Gastrocnemius medialis (tissue), 4 donors: ENCODE measurements around the gene GFRA1. TPM values are rescaled to one million over a fixed set of nuclear protein-coding genes. Genes with fewer than 3 reads are reported as not detected.

ENCODE experiments used
- ATAC-seq, 2 donors: fragments of 150-250 bp; one replicate each; pipeline ENCODE4 v1.9.1; 2016
- DNase-seq, 2 donors: peaks; one replicate each; pipeline ENCODE4 v3.0.0-alpha.2; 2019
- H3K27ac ChIP-seq, 4 donors: fragments of 200-600 bp; sonication (generic); 1 replicate in 1 of 4; 2 replicates in 3 of 4; pipeline ENCODE4 v1.5.1; 2016 to 2018; ENCODE audit warnings: mild to moderate bottlenecking in 2 of 4, moderate library complexity in 1 of 4
- H3K27me3 ChIP-seq, 3 donors: fragments of 200-600 bp; sonication (generic) in 2 of 3; 1 replicate in 1 of 3; 2 replicates in 2 of 3; pipeline versions ENCODE4 v1.5.1 to v1.6.0; 2016 to 2019; ENCODE audit warnings: mild to moderate bottlenecking in 1 of 3, moderate library complexity in 1 of 3
- H3K36me3 ChIP-seq, 2 donors: fragments of 200-600 bp; sonication (generic) in 1 of 2; one replicate each; pipeline ENCODE4 v1.5.1; 2017 to 2018
- H3K4me1 ChIP-seq, 2 donors: fragments of 200-600 bp; sonication (generic) in 1 of 2; one replicate each; pipeline ENCODE4 v1.5.1; 2016 to 2017; ENCODE audit warnings: mild to moderate bottlenecking in 2 of 2
- H3K4me3 ChIP-seq, 4 donors: fragments of 200-600 bp; sonication (generic) in 3 of 4; 1 replicate in 1 of 4; 2 replicates in 3 of 4; pipeline ENCODE4 v1.5.1; 2016 to 2019; ENCODE audit warnings: mild to moderate bottlenecking in 2 of 4
- H3K9me3 ChIP-seq, 3 donors: fragments of 200-600 bp; sonication (generic) in 2 of 3; 1 replicate in 1 of 3; 2 replicates in 2 of 3; pipeline ENCODE4 v1.5.1; 2016 to 2019
- CTCF ChIP-seq, 5 experiments: fragments of 450-650 bp in 3 of 5; fragments of 200-600 bp in 2 of 5; sonication (generic) in 2 of 5; IDR thresholded peaks in 4 of 5; conservative IDR thresholded peaks in 1 of 5; 1 replicate in 4 of 5; 2 replicates in 1 of 5; pipeline ENCODE4 v1.5.1; 2016 to 2019; ENCODE audit warnings: antibody characterized with exemption in 5 of 5, mild to moderate bottlenecking in 3 of 5, moderate library complexity in 3 of 5
- POLR2A ChIP-seq, 2 donors: fragments of 450-650 bp; IDR thresholded peaks; one replicate each; pipeline ENCODE4 v1.6.1; 2017; ENCODE audit warnings: antibody characterized with exemption in 2 of 2, mild to moderate bottlenecking in 2 of 2, moderate library complexity in 2 of 2
- in situ Hi-C, 4 donors: fragments of 200-750 bp; cut with MboI; loops; one replicate each; pipeline versions ENCODE4 v1.15.0 to v1.8.0; 2017; ENCODE audit warnings: low sequenced_read_pairs in 4 of 4
- intact Hi-C: fragments of 100-400 bp; cut with DNase I; formaldehyde crosslinking; loops from one replicate; pipeline ENCODE4 v1.15.1; 2023; ENCODE audit warnings: low total_unique reads
- total RNA-seq, 4 donors: library from RNA; depleted of rRNA; stranded (reverse); fragments of >200 nt; gene quantifications; one replicate each; pipeline versions ENCODE4 v1.1.0 to v1.2.3, GENCODE V29; 2016

Gene GFRA1
- total RNA-seq, 4 donors from 2014 or later: 21.2 to 34.2 (median 25.2) TPM

- Histone ChIP-seq H3K9me3 (no peaks in the 10 kb centered on the region), H3K27me3 (no peaks in the 10 kb centered on the region), H3K4me3 (no peak overlapping the region), H3K27ac (no peak overlapping the region), H3K4me1 (no peaks in the 10 kb centered on the region), H3K36me3 (no peaks in the 10 kb centered on the region)
- DNase-seq (no peak), ATAC-seq (no peak)
- intact Hi-C loops (no loop called here), in situ Hi-C loops (no loop called here)
- no peak for TF ChIP-seq CTCF (IDR thresholded peaks at IDR 0.05 in 4 of 5, conservative IDR thresholded peaks at IDR 0.05 in 1 of 5)
- no peak for TF ChIP-seq POLR2A (IDR thresholded peaks at IDR 0.05)
Observed at GRCh38 chr10:116239229-116239628, 33.8 kb downstream of the GFRA1 start.

DNA sequence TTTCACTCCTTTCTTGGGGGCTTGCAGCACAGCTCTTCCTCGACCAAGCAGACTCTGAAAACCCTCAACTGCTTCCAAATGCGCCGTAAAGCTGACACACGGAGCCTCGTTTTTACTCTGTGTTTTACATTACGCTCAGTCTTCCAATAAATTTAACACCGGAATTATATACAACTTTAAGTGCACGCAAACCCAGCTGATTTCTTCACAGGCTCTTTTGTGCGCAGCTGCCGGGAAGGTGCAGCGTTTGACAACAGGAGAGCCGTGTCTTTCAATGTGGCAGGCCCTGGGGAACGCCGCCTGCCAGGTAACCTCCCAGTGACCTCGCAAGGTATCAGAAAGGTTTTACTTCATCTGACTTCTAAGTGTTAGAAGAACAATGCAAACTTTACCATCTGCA is 35.0 kb downstream of the GFRA1 start:
- in situ Hi-C loops (no loop called here), intact Hi-C loops (no loop called here)
- Histone ChIP-seq H3K4me3 (no peak overlapping the region), H3K9me3 (no peaks in the 10 kb centered on the region), H3K27me3 (no peaks in the 10 kb centered on the region), H3K36me3 (no peaks in the 10 kb centered on the region), H3K27ac (no peak overlapping the region), H3K4me1 (no peaks in the 10 kb centered on the region)
- ATAC-seq: no peak
- TF ChIP-seq POLR2A (IDR thresholded peaks at IDR 0.05) (no peak), CTCF (IDR thresholded peaks at IDR 0.05 in 4 of 5, conservative IDR thresholded peaks at IDR 0.05 in 1 of 5) (no peak)
- no peak for DNase-seq

DNA sequence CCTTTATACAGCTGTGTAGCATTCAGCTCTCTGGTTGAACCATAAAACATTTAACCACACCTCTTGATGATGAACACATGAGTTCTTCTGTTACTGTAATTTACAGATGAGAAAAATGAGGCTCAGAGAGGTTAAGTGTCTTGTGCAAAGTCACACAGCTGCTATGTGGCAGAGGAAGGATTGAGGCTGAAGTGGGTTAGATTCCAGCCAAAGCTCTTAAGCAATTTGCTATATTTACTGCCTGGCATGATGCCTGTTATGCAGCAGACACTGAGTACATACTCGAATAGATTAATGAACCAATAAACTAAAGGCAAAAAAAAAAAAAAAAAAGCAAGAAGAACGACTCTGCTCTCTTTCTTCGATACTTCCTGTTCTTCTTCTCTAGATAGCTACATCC is 35.7 kb downstream of the GFRA1 start:
- Histone ChIP-seq H3K27ac (no peak overlapping the region), H3K4me1 (no peaks in the 10 kb centered on the region), H3K4me3 (no peak overlapping the region), H3K36me3 (no peaks in the 10 kb centered on the region), H3K9me3 (no peaks in the 10 kb centered on the region), H3K27me3 (no peaks in the 10 kb centered on the region)
- no peak for ATAC-seq
- DNase-seq: no peak
- in situ Hi-C loops (no loop called here), intact Hi-C loops (no loop called here)
- TF ChIP-seq CTCF (IDR thresholded peaks at IDR 0.05 in 4 of 5, conservative IDR thresholded peaks at IDR 0.05 in 1 of 5) (no peak), POLR2A (IDR thresholded peaks at IDR 0.05) (no peak)

DNA sequence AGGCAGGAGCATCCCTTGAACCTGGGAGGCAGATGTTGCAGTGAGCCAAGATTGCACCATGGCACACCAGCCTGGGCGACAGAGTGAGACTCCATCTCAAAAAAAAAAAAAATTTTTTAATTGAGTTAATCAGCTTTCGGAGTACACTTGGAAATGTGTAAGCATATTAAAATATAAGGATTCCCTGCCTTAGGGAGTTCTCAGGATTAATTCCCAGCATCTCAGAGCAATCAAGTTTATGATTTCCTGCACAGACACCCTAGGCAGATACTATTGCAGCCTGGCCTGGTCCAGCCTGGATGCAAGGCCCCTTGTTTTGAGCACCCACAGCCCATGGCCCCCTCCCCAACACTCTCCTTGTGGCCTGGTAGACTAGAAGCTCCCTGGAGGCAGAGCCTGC is 39.8 kb downstream of the GFRA1 start:
- intact Hi-C loops (no loop called here), in situ Hi-C loops (no loop called here)
- H3K4me3 ChIP-seq: no peak overlapping the region
- no peaks in the 10 kb centered on the region for H3K4me1 ChIP-seq
- H3K27me3 ChIP-seq: no peaks in the 10 kb centered on the region
- H3K27ac ChIP-seq: no peak overlapping the region
- H3K36me3 ChIP-seq: no peaks in the 10 kb centered on the region
- TF ChIP-seq CTCF (IDR thresholded peaks at IDR 0.05 in 4 of 5, conservative IDR thresholded peaks at IDR 0.05 in 1 of 5): no peak
- TF ChIP-seq POLR2A (IDR thresholded peaks at IDR 0.05): no peak
- H3K9me3 ChIP-seq: no peaks in the 10 kb centered on the region
- ATAC-seq: no peak
- DNase-seq: no peak

DNA sequence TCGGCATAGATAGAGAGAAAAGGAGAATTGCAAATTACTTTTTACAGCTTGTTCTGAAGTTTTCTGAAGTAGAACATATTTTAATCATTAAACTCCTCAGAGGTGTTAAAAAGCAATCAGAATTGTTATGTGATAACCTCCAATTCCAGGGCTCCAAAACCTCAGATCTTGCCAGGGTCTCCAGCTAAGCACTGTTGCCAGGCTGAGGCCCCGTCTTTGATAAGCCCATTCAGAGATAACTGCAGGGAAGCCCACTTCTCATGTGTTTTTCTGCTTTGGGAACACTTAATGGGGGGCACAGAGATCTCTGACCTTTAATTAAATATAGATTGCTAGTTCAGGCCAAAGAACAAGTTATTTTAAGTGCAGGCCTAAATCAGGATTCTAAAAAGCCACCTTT is 40.4 kb downstream of the GFRA1 start:
- Histone ChIP-seq H3K4me1 (no peaks in the 10 kb centered on the region), H3K27ac (no peak overlapping the region), H3K4me3 (no peak overlapping the region), H3K27me3 (no peaks in the 10 kb centered on the region), H3K9me3 (no peaks in the 10 kb centered on the region), H3K36me3 (no peaks in the 10 kb centered on the region)
- intact Hi-C loops: no loop called here
- TF ChIP-seq CTCF (IDR thresholded peaks at IDR 0.05 in 4 of 5, conservative IDR thresholded peaks at IDR 0.05 in 1 of 5) (no peak), POLR2A (IDR thresholded peaks at IDR 0.05) (no peak)
- ATAC-seq: no peak
- no peak for DNase-seq
- in situ Hi-C loops: no loop called here
